DMS114 treated with DMSO at 0.1 percent for 48 hours (cell line): ENCODE results near the gene ARHGDIA.

Source experiments
- DNase-seq: peaks from one replicate; lab custom pipeline; 2025; ENCODE audit not compliant: unreplicated experiment; lab: John Stamatoyannopoulos, UW

The ARHGDIA gene

GRCh38 chr17:81865733-81866439, 5.3 kb downstream of the ARHGDIA start:
- DNase-seq, result no peak

- no peak for DNase-seq
Observed at GRCh38 chr17:81865358-81865732, 5.8 kb downstream of the ARHGDIA start.

DNA sequence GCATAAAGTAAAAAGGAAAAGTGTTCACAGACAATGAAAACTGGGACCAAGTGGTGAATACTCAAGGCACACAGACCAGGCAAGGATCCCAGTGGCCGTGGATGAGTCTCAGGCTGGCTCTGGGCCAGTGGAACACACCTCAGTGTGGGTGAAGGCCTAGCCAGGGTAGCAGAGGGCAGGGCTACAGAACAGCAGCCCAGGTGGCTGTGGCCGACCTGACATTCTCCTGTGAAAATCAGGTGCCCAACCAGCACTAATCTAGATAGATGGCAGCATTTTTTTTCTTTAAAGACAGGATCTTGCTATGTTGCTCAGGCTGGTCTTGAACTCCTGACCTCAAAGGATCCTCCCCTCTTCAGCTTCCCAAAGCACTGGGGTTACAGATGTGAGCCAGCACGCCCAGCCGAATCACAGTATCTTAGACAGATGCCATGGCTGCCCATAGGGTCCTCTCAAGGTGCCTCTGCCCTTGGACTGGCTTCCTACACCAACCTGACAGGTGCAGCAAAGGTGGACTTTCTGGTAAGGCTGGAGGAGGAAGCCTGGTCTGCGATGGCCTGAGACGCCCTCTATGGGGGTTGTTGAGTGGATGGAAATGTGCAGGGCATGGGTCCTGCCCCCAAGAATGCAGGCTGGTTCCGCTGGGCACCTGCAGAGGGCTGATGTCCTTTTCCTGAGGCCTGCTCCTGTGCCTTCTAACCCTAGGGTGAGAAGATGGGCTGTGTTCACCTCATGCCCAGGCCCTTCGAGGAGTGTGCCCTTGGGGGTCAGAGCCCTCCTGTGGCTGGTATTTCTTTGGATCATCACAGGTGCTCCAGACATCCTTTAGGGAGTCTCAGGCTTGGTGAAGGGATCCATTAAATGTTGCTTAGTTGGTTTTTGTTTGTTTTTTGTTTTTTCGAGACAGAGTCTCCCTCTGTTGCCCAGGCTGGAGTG, 7.0 kb downstream of the ARHGDIA start:
- no peak for DNase-seq

GRCh38 chr17:81863123-81863675, 7.9 kb downstream of the ARHGDIA start:
- DNase-seq, result no peak

GRCh38 chr17:81860756-81861568, 10.2 kb downstream of the ARHGDIA start:
- DNase-seq, result peak; percentile 98

DNA sequence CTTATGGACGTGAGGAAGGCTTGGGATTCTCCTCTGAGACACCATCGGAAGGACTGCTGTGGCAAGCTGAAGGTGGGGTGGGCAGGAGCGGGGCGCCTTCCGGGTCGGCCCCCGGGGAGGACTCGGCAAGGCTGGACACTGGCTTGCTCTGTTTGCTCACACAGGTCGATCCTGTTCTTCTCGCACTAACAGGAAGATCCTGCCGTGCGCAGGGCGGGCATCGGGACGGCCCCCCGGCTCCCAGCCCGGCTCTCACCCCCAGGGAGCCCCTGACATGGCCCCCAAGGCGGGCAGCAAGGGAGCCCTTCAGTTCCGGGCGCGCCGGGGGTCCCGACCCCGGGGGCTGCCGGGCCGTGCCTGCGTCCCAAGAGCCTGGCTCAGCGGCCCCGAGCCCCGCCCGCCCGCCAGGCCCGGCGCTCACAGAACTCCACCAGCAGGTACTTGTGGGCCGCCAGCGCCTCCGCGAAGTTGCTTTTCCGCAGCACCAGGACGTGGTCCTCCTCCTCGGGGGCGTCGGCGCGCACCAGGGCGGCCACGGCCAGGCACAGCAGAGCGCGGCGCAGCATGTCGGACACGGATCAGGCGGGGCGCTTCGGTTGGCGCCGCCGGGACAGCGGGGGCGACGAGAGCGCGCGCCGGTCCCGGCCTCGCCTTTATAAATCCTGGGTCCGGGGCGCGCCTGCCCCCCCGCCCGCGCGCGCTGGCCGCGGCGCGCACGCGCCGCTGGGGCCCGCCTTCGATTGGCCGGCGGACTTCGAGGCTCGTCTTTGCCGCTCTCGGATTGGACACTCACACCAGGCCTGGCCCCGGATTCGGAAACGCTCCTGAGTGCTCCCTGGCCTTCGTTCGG, 11.0 kb downstream of the ARHGDIA start, which contains the start of gene P4HB:
Gene P4HB (minus strand): TSS at position 630 of the 850 bp plus-strand sequence. CDS start 64 bp downstream, at position 566.
- DNase-seq, result no peak

DNA sequence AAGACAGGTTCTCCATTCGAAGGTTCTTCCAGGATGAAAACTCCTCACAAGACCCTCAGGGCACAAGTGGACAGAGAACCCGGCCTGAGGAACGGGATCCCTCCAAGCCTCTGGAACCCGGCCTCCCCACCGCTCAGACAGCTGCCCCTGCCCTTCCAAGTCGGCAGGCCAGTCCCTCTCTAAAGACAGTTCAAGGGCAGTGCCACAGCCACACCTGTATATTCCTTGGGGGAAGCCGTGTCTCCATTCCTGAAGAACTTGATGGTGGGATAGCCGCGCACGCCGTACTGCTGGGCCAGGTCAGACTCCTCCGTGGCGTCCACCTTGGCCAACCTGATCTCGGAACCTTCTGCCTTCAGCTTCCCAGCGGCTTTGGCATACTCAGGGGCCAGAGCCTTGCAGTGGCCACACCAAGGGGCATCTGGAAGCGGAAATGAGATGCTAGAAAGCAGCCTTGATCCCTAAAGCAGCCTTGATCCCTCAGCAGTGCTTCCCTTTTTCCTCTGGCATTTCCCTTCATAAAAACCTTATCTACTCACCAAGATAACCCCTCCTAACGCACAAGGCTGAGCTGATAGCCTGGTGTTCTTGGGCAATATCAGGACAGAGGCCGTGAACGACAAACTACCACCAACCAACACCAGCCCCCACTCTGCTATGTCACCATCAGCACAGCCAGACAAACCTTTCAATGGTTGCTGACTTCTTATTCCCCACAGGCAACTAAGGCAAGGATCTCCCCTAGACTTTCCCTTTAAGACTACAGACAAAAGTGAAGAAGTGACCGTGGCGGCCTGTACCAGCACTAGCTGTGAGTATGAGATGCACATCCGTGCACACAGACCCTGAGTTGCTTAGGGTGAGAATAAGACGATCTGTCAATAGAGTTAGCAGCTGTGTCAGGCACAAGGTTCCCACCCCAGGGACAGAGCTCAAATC, 11.9 kb downstream of the ARHGDIA start:
- DNase-seq, result no peak

DNA sequence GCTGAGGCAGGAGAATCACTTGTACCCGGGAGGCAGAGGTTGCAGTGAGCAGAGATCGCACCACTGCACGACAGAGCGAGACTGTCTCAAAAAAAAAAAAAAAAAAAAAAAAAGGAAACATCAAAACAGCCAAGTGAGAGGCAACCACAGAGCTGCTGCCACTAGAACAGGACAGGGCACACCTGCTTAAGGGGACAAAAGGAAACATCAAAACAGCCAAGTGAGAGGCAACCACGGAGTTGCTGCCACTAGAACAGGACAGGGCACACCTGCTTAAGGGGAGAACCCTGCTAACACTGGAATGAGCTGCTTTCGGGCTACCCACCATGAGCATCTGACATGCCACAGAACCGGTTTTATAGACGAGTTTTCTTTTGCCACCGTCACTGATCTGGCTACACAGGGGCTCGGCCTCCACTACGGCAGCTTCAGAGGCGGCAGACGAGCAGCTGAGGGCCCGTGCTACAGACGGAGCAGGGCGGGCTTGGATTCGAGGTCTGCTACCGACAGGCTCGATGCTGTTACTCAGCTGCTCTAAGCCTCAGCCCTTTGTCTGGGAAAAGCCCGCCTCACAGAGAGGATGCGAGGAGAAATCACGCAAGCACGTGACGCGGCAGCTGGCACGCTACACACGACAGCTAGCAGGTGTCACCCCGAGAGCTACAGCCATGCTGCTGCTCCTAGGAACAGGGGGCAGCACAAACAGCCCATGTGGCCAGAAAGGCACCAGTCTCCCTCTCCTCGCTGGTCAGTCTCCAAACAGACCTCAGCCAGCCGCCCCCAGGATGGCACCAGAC, 12.8 kb downstream of the ARHGDIA start:
- no peak for DNase-seq

GRCh38 chr17:81854974-81855774, 16.0 kb downstream of the ARHGDIA start:
- no peak for DNase-seq

DNA sequence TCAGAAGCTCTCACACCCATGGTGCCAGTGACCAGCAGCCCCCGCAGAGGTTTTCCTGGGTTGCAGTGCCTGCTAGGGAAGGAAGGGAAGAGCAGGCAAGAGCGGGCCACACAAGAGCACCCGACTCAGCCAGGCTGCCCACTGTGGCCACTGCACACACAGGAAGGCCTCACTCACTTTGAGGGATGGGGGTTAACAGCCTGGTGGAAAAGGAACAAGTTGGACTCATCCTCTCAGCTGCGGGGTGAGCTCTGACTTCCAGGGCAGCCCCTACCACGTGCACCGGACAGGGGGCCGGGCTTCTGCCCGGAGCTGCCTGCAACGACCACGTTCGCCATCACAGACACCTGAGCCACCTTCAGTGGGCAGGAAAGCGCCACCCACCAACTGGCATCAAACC, 18.9 kb downstream of the ARHGDIA start:
- DNase-seq, result no peak

- no peak for DNase-seq
Observed at GRCh38 chr17:81851423-81851822, 19.7 kb downstream of the ARHGDIA start.

- DNase-seq, result no peak
Observed at GRCh38 chr17:81849457-81849856, 21.7 kb downstream of the ARHGDIA start.

DNA sequence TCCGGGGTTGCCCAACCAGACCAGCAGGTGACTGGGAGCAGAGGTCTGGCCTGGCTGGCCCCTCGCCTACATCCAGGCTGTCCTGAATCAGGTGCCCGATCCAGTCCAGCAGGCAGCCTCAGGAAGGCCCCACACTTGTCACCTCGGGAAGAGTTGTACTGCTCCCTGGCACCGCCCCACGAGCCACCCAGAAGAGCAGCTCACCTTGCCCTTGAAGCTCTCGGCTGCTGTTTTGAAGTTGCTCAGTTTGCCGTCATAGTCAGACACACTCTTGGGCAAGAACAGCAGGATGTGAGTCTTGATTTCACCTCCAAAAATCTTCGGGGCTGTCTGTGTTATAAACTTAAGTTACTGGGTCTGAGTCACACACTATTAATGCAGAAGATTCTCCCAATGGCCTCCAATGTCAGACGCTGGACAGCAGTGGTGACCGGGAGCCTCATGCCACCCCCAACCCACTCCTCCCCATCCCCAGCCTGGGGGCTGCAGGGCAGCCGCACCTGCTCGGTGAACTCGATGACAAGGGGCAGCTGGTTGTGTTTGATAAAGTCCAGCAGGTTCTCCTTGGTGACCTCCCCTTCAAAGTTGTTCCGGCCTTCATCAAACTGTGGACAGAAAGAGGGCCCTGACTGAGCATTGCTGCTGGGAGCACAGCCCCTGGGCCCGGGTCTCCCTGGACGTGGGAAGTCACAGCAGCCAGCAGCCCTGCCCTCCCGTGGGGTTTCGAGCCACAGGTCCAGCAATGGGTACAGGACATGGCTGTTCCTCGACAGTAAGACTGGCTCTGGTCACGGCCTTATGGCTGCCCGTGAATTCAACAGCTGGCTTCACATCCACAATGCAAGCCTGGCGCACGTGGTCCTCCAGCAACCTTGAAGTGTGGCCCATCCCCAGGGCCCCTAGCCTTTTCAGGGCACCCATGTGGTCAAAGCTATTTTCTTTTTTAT, 24.1 kb downstream of the ARHGDIA start:
- no peak for DNase-seq

- DNase-seq, result no peak
Observed at GRCh38 chr17:81845881-81846742, 25.0 kb downstream of the ARHGDIA start.

- no peak for DNase-seq
Observed at GRCh38 chr17:81845361-81845760, 25.8 kb downstream of the ARHGDIA start.
